ENCODE data around the gene LRRFIP2. TPM values are rescaled to one million over a fixed set of nuclear protein-coding genes. Genes with fewer than 3 reads are reported as not detected.

Gene LRRFIP2
- total and polyA plus RNA-seq, 2 of the 8 experiments (the other 6 are each of a cell fraction or from before 2014, with no cell fraction given) = 8.8 to 25.6 TPM

- TF ChIP-seq KDM5A (IDR thresholded peaks at IDR 0.05; ENCODE audit: low read length) = no peak
Observed at GRCh38 chr3:37138816-37139215, 35.6 kb downstream of the LRRFIP2 start (continued).
